ENCODE measurements around the gene ITLN2.

ITLN2 gene

DNA sequence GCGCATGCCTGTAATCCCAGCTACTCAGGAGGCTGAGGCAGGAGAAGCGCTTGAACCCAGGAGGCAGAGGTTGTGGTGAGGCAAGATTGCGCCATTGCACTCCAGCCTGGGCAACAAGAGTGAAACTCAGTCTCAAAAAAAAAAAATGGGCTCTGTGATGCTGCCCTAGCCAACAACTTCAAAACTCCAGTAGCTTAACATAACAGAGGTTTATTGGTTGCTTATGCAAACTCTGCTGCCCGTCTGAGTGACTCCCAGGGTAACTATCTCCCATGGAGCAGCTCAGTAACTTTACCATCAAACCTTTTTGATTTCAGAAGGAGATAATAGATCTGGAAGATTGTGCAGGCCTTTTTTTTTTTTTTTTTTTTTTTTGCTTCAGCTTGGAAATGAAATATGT lies 18.9 kb upstream of the ITLN2 start:
- Histone ChIP-seq H3K4me3 (ENCODE audit: insufficient read depth, low read length, poor library complexity, severe bottlenecking) (no peak overlapping the region), H3K27ac (ENCODE audit: low read depth, low read length) (no peak overlapping the region), H3K9ac (ENCODE audit: low read length) (no peak overlapping the region), H3K36me3 (ENCODE audit: low read length) (no peaks in the 10 kb centered on the region), H3K9me2 (replicated peaks; ENCODE audit: insufficient read depth, low read length) (no peaks in the 10 kb centered on the region), H3F3A (ENCODE audit: insufficient read depth) (no peaks in the 10 kb centered on the region), H3K27me3 (ENCODE audit: low read length) (no peaks in the 10 kb centered on the region), H3K79me2 (ENCODE audit: insufficient read depth, low read length) (no peaks in the 10 kb centered on the region), H3K4me2 (ENCODE audit: low read depth, low read length, poor library complexity, severe bottlenecking) (no peak overlapping the region), H4K20me1 (ENCODE audit: low read depth, low read length) (no peaks in the 10 kb centered on the region), H2AFZ (ENCODE audit: low read depth, low read length, severe bottlenecking) (no peak overlapping the region), H3K9me3 (ENCODE audit: insufficient read depth, low read length) (no peaks in the 10 kb centered on the region)
- no peak for TF ChIP-seq EZH2phosphoT487 (conservative IDR thresholded peaks at IDR 0.05; ENCODE audit: low read length)
- TF ChIP-seq, protein P1, sequence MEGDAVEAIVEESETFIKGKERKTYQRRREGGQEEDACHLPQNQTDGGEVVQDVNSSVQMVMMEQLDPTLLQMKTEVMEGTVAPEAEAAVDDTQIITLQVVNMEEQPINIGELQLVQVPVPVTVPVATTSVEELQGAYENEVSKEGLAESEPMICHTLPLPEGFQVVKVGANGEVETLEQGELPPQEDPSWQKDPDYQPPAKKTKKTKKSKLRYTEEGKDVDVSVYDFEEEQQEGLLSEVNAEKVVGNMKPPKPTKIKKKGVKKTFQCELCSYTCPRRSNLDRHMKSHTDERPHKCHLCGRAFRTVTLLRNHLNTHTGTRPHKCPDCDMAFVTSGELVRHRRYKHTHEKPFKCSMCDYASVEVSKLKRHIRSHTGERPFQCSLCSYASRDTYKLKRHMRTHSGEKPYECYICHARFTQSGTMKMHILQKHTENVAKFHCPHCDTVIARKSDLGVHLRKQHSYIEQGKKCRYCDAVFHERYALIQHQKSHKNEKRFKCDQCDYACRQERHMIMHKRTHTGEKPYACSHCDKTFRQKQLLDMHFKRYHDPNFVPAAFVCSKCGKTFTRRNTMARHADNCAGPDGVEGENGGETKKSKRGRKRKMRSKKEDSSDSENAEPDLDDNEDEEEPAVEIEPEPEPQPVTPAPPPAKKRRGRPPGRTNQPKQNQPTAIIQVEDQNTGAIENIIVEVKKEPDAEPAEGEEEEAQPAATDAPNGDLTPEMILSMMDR (IDR thresholded peaks at IDR 0.05; ENCODE audit: insufficient read depth, low read length, poor library complexity, severe bottlenecking): no peak

DNA sequence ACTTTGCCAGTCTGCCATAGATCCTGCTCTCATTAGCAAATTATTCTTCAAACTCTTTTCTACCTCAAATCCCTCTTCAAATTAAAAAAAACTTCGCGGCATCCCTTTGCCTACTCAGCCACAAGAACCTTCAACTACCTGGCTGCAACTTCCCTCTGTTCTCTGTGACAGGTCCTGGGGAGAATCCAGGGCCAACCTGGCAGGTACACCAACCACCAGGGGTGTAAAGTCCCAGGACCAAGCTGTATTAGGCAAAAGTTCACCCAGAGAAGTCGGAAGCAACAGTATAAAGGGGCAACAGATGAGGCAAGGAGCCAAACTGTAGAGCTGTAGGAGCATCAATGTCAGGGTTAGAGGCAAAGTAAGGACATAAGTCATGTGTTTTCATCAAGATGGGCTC lies 18.3 kb upstream of the ITLN2 start:
- H3K36me3 ChIP-seq (ENCODE audit: low read length): no peaks in the 10 kb centered on the region
- no peak overlapping the region for H3K4me3 ChIP-seq (ENCODE audit: insufficient read depth, low read length, poor library complexity, severe bottlenecking)
- H3K4me2 ChIP-seq (ENCODE audit: low read depth, low read length, poor library complexity, severe bottlenecking): no peak overlapping the region
- no peaks in the 10 kb centered on the region for H3K79me2 ChIP-seq (ENCODE audit: insufficient read depth, low read length)
- H3K27ac ChIP-seq (ENCODE audit: low read depth, low read length): no peak overlapping the region
- H2AFZ ChIP-seq (ENCODE audit: low read depth, low read length, severe bottlenecking): no peak overlapping the region
- H3K9me2 ChIP-seq (replicated peaks; ENCODE audit: insufficient read depth, low read length): no peaks in the 10 kb centered on the region
- no peaks in the 10 kb centered on the region for H3F3A ChIP-seq (ENCODE audit: insufficient read depth)
- TF ChIP-seq EZH2phosphoT487 (conservative IDR thresholded peaks at IDR 0.05; ENCODE audit: low read length): no peak
- TF ChIP-seq, protein P1 (IDR thresholded peaks at IDR 0.05; ENCODE audit: insufficient read depth, low read length, poor library complexity, severe bottlenecking): no peak
- no peak overlapping the region for H3K9ac ChIP-seq (ENCODE audit: low read length)
- H4K20me1 ChIP-seq (ENCODE audit: low read depth, low read length): no peaks in the 10 kb centered on the region
- no peaks in the 10 kb centered on the region for H3K27me3 ChIP-seq (ENCODE audit: low read length)
- no peaks in the 10 kb centered on the region for H3K9me3 ChIP-seq (ENCODE audit: insufficient read depth, low read length)

DNA sequence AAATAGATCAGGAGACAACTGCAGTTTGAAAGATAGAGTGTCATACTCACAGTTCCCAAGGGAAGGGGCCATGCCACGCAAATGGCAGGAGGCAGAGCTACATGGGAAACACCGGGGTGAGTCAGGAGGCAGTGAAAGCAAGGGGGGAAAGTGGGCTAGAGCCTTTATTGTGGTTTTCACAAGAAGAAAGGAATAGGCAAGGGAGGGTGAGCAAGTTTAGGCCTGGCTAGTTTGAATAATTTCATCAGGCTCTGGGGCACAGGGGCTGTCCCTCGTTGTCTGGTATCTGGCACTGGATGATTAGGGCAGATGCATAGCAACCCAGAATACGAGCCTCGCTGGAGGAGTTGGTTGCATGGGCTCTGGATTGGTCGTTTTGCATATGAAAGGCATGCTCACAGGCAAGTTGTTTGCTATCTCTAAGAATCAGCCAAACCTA lies 17.0 kb upstream of the ITLN2 start:
- Histone ChIP-seq H3K9me2 (replicated peaks; ENCODE audit: insufficient read depth, low read length) (no peaks in the 10 kb centered on the region), H3K27me3 (ENCODE audit: low read length) (no peaks in the 10 kb centered on the region), H3K9ac (ENCODE audit: low read length) (no peak overlapping the region), H3K4me3 (ENCODE audit: insufficient read depth, low read length, poor library complexity, severe bottlenecking) (no peak overlapping the region), H3K27ac (ENCODE audit: low read depth, low read length) (no peak overlapping the region), H3K9me3 (ENCODE audit: insufficient read depth, low read length) (no peaks in the 10 kb centered on the region), H3K79me2 (ENCODE audit: insufficient read depth, low read length) (no peaks in the 10 kb centered on the region), H2AFZ (ENCODE audit: low read depth, low read length, severe bottlenecking) (no peak overlapping the region), H3K36me3 (ENCODE audit: low read length) (no peaks in the 10 kb centered on the region), H3K4me2 (ENCODE audit: low read depth, low read length, poor library complexity, severe bottlenecking) (no peak overlapping the region), H4K20me1 (ENCODE audit: low read depth, low read length) (no peaks in the 10 kb centered on the region), H3F3A (ENCODE audit: insufficient read depth) (no peaks in the 10 kb centered on the region)
- no peak for TF ChIP-seq EZH2phosphoT487 (conservative IDR thresholded peaks at IDR 0.05; ENCODE audit: low read length)
- TF ChIP-seq, protein P1 (IDR thresholded peaks at IDR 0.05; ENCODE audit: insufficient read depth, low read length, poor library complexity, severe bottlenecking): no peak
